ENCODE measurements around the gene DIS3L2.

DIS3L2 gene

GRCh38 chr2:232190796-232191195 lies 229.3 kb downstream of the DIS3L2 start:
- DNase-seq (ENCODE audit: low spot score) = no peak

- DNase-seq (ENCODE audit: low spot score) = no peak
These were observed 234.0 kb downstream of the DIS3L2 start for GRCh38 chr2:232195487-232195886.

- no peak for DNase-seq (ENCODE audit: low spot score)
These were observed 235.3 kb downstream of the DIS3L2 start for GRCh38 chr2:232196802-232197201.

GRCh38 chr2:232200195-232200594 lies 238.7 kb downstream of the DIS3L2 start:
- no peak for DNase-seq (ENCODE audit: low spot score)

- DNase-seq (ENCODE audit: low spot score) = no peak
These were observed 241.8 kb downstream of the DIS3L2 start for GRCh38 chr2:232203166-232203891.

GRCh38 chr2:232203936-232204335 lies 242.4 kb downstream of the DIS3L2 start:
- DNase-seq (ENCODE audit: low spot score) = no peak

GRCh38 chr2:232204457-232204931 lies 243.0 kb downstream of the DIS3L2 start:
- no peak for DNase-seq (ENCODE audit: low spot score)

GRCh38 chr2:232207174-232207573 lies 245.7 kb downstream of the DIS3L2 start:
- no peak for DNase-seq (ENCODE audit: low spot score)

GRCh38 chr2:232210306-232210705 lies 248.8 kb downstream of the DIS3L2 start:
- DNase-seq (ENCODE audit: low spot score) = no peak

GRCh38 chr2:232211743-232212686 lies 250.5 kb downstream of the DIS3L2 start:
- DNase-seq (ENCODE audit: low spot score) = no peak

GRCh38 chr2:232213176-232213575 lies 251.7 kb downstream of the DIS3L2 start:
- DNase-seq (ENCODE audit: low spot score) = no peak

GRCh38 chr2:232214053-232214452 lies 252.5 kb downstream of the DIS3L2 start:
- no peak for DNase-seq (ENCODE audit: low spot score)

- DNase-seq (ENCODE audit: low spot score) = no peak
These were observed 254.5 kb downstream of the DIS3L2 start for GRCh38 chr2:232216028-232216427.

GRCh38 chr2:232218778-232219495 lies 257.4 kb downstream of the DIS3L2 start:
- no peak for DNase-seq (ENCODE audit: low spot score)

- peak; percentile 53 for DNase-seq (ENCODE audit: low spot score)
These were observed 258.0 kb downstream of the DIS3L2 start for GRCh38 chr2:232219496-232219870.

- DNase-seq (ENCODE audit: low spot score) = no peak
These were observed 258.4 kb downstream of the DIS3L2 start for GRCh38 chr2:232219932-232220331.

GRCh38 chr2:232225429-232225828 lies 263.9 kb downstream of the DIS3L2 start:
- DNase-seq (ENCODE audit: low spot score) = no peak

GRCh38 chr2:232225895-232226294 lies 264.4 kb downstream of the DIS3L2 start:
- no peak for DNase-seq (ENCODE audit: low spot score)

- no peak for DNase-seq (ENCODE audit: low spot score)
These were observed 266.8 kb downstream of the DIS3L2 start for GRCh38 chr2:232228332-232228731.

GRCh38 chr2:232228971-232229894 lies 267.7 kb downstream of the DIS3L2 start:
- DNase-seq (ENCODE audit: low spot score) = no peak

- no peak for DNase-seq (ENCODE audit: low spot score)
These were observed 268.4 kb downstream of the DIS3L2 start for GRCh38 chr2:232229911-232230310.
